MCF 10A (cell line): Measurements from ENCODE around the gene PAQR8. TPM values are rescaled to one million over a fixed set of nuclear protein-coding genes. Genes with fewer than 3 reads are reported as not detected.

ENCODE experiments used
- BruUV-seq: library from RNA; stranded (reverse); fragments of 400-500 nt; replicated peaks from 2 replicates; lab custom pipeline; 2021; lab: Mats Ljungman, UMichigan
- CTCF ChIA-PET: fragments of 300-600 bp; sonication (Branson Sonifier 250); formaldehyde crosslinking; extraction: SDS; loops from one replicate; lab custom pipeline; 2021; ENCODE audit warnings: antibody characterized with exemption, inconsistent platforms; lab: Yijun Ruan, JAX
- POLR2A ChIA-PET: fragments of 300-600, 350-650 bp; sonication (Branson Sonifier 250); formaldehyde crosslinking; extraction: SDS; loops from one replicate; lab custom pipeline; 2020; ENCODE audit warnings: antibody characterized with exemption, inconsistent platforms; lab: Yijun Ruan, JAX
- DNase-seq: peaks from one replicate; pipeline ENCODE4 v3.0.0-alpha.2; 2018; ENCODE audit not compliant: unreplicated experiment
- H3K27ac Mint-ChIP-seq: one replicate; pipeline ENCODE4 v1.8.0; 2022; ENCODE audit warnings: mild to moderate bottlenecking, low read depth, mixed read lengths; ENCODE audit not compliant: unreplicated experiment
- H3K27me3 Mint-ChIP-seq: one replicate; pipeline ENCODE4 v1.8.0; 2022; ENCODE audit warnings: mixed read lengths; ENCODE audit not compliant: insufficient read depth, unreplicated experiment
- H3K36me3 Mint-ChIP-seq: one replicate; pipeline ENCODE4 v1.8.0; 2022; ENCODE audit warnings: mild to moderate bottlenecking, moderate library complexity, mixed read lengths; ENCODE audit not compliant: insufficient read depth, unreplicated experiment
- H3K4me1 Mint-ChIP-seq: one replicate; pipeline ENCODE4 v1.8.0; 2022; ENCODE audit warnings: mixed read lengths; ENCODE audit not compliant: insufficient read depth, unreplicated experiment
- H3K4me3 Mint-ChIP-seq: one replicate; pipeline ENCODE4 v1.8.0; 2022; ENCODE audit warnings: mild to moderate bottlenecking, moderate library complexity, mixed read lengths; ENCODE audit not compliant: unreplicated experiment
- H3K9me3 Mint-ChIP-seq: one replicate; pipeline ENCODE4 v1.8.0; 2022; ENCODE audit warnings: mixed read lengths; ENCODE audit not compliant: unreplicated experiment
- CTCF ChIP-seq: fragments of 200-600 bp; IDR thresholded peaks from one replicate; pipeline ENCODE4 v1.8.0; 2022; ENCODE audit warnings: antibody characterized with exemption, mild to moderate bottlenecking; ENCODE audit not compliant: unreplicated experiment
- intact Hi-C: fragments of 100-400 bp; cut with micrococcal nuclease; formaldehyde crosslinking; loops from 2 replicates; pipeline ENCODE4 v1.14.1; 2022
- total RNA-seq: library from RNA; stranded (reverse); gene quantifications from 2 replicates; pipeline ENCODE4 v1.2.3, GENCODE V29; 2022

PAQR8 gene
- total RNA-seq, 1 experiment from 2014 or later: 1.9 TPM

- no peak for DNase-seq
- intact Hi-C loops: no loop called here
- ChIA-PET POLR2A (no interaction called here), CTCF (interaction anchor here (0.6 kb wide), 1 partner anchor 133 kb away, joined by 3 read pairs; no protein-coding TSS in a partner anchor)
- no peak for TF ChIP-seq CTCF
- H3K27ac Mint-ChIP-seq: no peak overlapping the region
- H3K4me1 Mint-ChIP-seq: no peaks in the 10 kb centered on the region
- H3K4me3 Mint-ChIP-seq: no peak overlapping the region
- peaks cover 18% of the 10 kb centered on the region for H3K36me3 Mint-ChIP-seq
- BruUV-seq: no TSS peak
- H3K9me3 Mint-ChIP-seq: no peaks in the 10 kb centered on the region
- H3K27me3 Mint-ChIP-seq: no peaks in the 10 kb centered on the region
Measured at GRCh38 chr6:52435345-52435744, 73.4 kb downstream of the PAQR8 start.

GRCh38 chr6:52438926-52439325, 77.0 kb downstream of the PAQR8 start:
- H3K36me3 Mint-ChIP-seq: peaks cover 8% of the 10 kb centered on the region
- H3K9me3 Mint-ChIP-seq: no peaks in the 10 kb centered on the region
- intact Hi-C loops: no loop called here
- no peak overlapping the region for H3K27ac Mint-ChIP-seq
- ChIA-PET CTCF (interaction anchor here (1.0 to 1.5 kb wide), 3 partner anchors 14 to 213 kb away, joined by 4 to 5 read pairs (median 4); no protein-coding TSS in a partner anchor), POLR2A (interaction anchor here (0.6 to 1.2 kb wide), 2 partner anchors 16 to 18 kb away, joined by 3 read pairs; no protein-coding TSS in a partner anchor)
- DNase-seq: no peak
- H3K27me3 Mint-ChIP-seq: no peaks in the 10 kb centered on the region
- no peaks in the 10 kb centered on the region for H3K4me1 Mint-ChIP-seq
- no peak overlapping the region for H3K4me3 Mint-ChIP-seq
- BruUV-seq: no TSS peak
- TF ChIP-seq CTCF: no peak

- Mint-ChIP-seq H3K27me3 (no peaks in the 10 kb centered on the region), H3K27ac (peak overlapping the region; percentile 41), H3K9me3 (peaks cover 17% of the 10 kb centered on the region), H3K4me1 (no peaks in the 10 kb centered on the region), H3K36me3 (no peaks in the 10 kb centered on the region), H3K4me3 (no peak overlapping the region)
- no peak for TF ChIP-seq CTCF
- ChIA-PET CTCF (interaction anchor here (0.7 to 2.0 kb wide), 3 partner anchors 10 to 404 kb away, joined by 3 to 7 read pairs (median 4); no protein-coding TSS in a partner anchor), POLR2A (interaction anchor here (0.7 to 2.3 kb wide), 7 partner anchors 28 to 313 kb away, joined by 3 to 8 read pairs (median 3); partner anchors contain the start of gene EFHC1)
- peak; percentile 45 for DNase-seq
- BruUV-seq: no TSS peak
- intact Hi-C loops: no loop called here
Measured at GRCh38 chr6:52454556-52454955, 92.6 kb downstream of the PAQR8 start.

- TF ChIP-seq CTCF: no peak
- H3K27me3 Mint-ChIP-seq: no peaks in the 10 kb centered on the region
- no peak overlapping the region for H3K4me3 Mint-ChIP-seq
- H3K4me1 Mint-ChIP-seq: no peaks in the 10 kb centered on the region
- no peaks in the 10 kb centered on the region for H3K36me3 Mint-ChIP-seq
- intact Hi-C loops: no loop called here
- BruUV-seq: no TSS peak
- peaks cover 7% of the 10 kb centered on the region for H3K9me3 Mint-ChIP-seq
- no peak overlapping the region for H3K27ac Mint-ChIP-seq
- ChIA-PET CTCF (interaction anchor here (0.6 to 0.9 kb wide), 2 partner anchors 34 to 57 kb away, joined by 3 to 4 read pairs; no protein-coding TSS in a partner anchor), POLR2A (interaction anchor here (0.6 to 1.0 kb wide), 2 partner anchors 43 to 109 kb away, joined by 3 read pairs; no protein-coding TSS in a partner anchor)
- DNase-seq: peak; percentile 1
Measured at GRCh38 chr6:52457096-52457495, 95.1 kb downstream of the PAQR8 start.

Other genes starting within 250 kb of the PAQR8 start
- gene IL17A, start 175.8 kb upstream of the PAQR8 start, total RNA-seq: not detected in 2 replicates
- not detected in 2 replicates for gene IL17F, start 117.7 kb upstream of the PAQR8 start, total RNA-seq
- 16.3 and 24.9 TPM in 2 replicates for gene MCM3, start 77.4 kb upstream of the PAQR8 start, total RNA-seq
- gene EFHC1, start 58.2 kb downstream of the PAQR8 start, total RNA-seq: 26.3 and 26.9 TPM in 2 replicates
- 9.9 and 10.1 TPM in 2 replicates for gene TRAM2, start 214.9 kb downstream of the PAQR8 start, total RNA-seq